Measurements from ENCODE around the gene NCAPG2. TPM values are rescaled to one million over a fixed set of nuclear protein-coding genes. Genes with fewer than 3 reads are reported as not detected.

Gene NCAPG2
- total RNA-seq, 1 donor from 2014 or later, result 8.2 TPM

DNA sequence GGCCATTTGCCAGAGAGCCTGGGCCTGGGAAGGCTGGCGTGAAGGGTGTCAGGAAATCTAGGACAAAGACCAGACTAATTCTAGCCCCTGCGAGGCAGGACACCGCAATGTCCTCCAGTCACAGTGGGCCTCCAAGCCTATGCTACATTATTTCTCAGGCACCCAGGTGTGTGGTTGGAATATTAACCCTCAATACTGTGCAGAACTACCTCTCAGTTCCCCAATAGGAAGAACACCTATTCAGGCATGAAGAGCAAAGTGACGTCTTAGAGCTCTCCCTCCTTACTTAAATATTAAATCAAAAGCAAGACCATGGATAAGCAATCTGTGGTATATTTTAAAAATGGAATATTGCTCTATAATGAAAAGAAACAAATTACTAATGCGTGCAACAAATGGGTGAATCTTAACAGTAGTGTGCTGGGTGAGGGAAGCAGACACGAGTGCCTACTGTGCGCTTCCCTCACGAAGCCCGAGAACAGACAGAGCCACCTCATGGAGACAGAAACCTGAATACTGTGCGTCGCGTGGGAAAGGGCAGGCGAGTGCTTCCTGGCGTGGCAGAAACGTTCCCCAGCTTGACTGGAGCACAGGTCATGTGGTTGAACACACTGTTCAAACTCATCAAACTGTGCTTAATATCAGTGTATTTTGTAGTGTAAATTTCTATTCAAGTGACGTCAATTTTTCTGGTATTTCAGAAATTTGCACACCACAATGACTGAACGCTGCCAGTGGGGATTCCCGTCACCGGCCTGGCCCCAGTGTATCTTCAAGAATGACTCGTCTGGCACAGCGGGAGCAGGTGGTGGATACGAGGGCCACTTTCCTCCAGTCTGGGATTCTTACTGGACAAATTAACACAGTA is 101.5 kb downstream of the NCAPG2 start:
- ATAC-seq (ENCODE audit: low read depth) (peak; percentile 31), DNase-seq (no peak)
- Mint-ChIP-seq H3K4me3 (no peak overlapping the region), H3K36me3 (ENCODE audit: low read depth) (no peaks in the 10 kb centered on the region), H3K27ac (no peak overlapping the region), H3K4me1 (peaks cover 3% of the 10 kb centered on the region), H3K9me3 (no peaks in the 10 kb centered on the region), H3K27me3 (no peaks in the 10 kb centered on the region)
- ChIA-PET CTCF (no interaction called here), POLR2A (no interaction called here)
- TF ChIP-seq, protein P1, sequence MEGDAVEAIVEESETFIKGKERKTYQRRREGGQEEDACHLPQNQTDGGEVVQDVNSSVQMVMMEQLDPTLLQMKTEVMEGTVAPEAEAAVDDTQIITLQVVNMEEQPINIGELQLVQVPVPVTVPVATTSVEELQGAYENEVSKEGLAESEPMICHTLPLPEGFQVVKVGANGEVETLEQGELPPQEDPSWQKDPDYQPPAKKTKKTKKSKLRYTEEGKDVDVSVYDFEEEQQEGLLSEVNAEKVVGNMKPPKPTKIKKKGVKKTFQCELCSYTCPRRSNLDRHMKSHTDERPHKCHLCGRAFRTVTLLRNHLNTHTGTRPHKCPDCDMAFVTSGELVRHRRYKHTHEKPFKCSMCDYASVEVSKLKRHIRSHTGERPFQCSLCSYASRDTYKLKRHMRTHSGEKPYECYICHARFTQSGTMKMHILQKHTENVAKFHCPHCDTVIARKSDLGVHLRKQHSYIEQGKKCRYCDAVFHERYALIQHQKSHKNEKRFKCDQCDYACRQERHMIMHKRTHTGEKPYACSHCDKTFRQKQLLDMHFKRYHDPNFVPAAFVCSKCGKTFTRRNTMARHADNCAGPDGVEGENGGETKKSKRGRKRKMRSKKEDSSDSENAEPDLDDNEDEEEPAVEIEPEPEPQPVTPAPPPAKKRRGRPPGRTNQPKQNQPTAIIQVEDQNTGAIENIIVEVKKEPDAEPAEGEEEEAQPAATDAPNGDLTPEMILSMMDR (IDR thresholded peaks at IDR 0.05), result no peak
- intact Hi-C loops (cut with micrococcal nuclease), result no loop called here

DNA sequence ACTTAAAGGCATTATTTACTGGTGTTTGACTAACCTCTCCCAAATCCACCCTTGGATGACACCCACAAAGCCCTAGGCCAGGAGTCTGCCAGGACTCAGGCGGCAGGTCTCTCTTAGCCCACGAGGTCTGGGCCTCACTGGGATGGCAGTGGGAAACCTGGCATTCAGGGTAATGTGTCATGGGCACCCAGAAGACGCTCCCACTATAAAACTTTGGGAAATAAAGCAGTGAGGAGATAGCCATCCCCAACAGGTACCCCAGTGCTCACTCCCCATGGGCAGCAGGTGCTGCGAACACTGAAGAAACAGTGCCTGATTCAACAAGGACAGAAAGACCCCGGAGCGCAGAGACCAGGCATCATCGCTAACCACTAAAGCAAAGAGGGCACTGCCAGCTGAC is 102.6 kb downstream of the NCAPG2 start:
- no peaks in the 10 kb centered on the region for H3K27me3 Mint-ChIP-seq
- TF ChIP-seq, protein P1 (IDR thresholded peaks at IDR 0.05), result no peak
- no peaks in the 10 kb centered on the region for H3K36me3 Mint-ChIP-seq (ENCODE audit: low read depth)
- no peak for DNase-seq
- H3K27ac Mint-ChIP-seq, result no peak overlapping the region
- ChIA-PET POLR2A (no interaction called here), CTCF (no interaction called here)
- H3K9me3 Mint-ChIP-seq, result no peaks in the 10 kb centered on the region
- H3K4me3 Mint-ChIP-seq, result no peak overlapping the region
- intact Hi-C loops (cut with micrococcal nuclease), result no loop called here
- H3K4me1 Mint-ChIP-seq, result peaks cover 3% of the 10 kb centered on the region
- ATAC-seq (ENCODE audit: low read depth), result no peak

DNA sequence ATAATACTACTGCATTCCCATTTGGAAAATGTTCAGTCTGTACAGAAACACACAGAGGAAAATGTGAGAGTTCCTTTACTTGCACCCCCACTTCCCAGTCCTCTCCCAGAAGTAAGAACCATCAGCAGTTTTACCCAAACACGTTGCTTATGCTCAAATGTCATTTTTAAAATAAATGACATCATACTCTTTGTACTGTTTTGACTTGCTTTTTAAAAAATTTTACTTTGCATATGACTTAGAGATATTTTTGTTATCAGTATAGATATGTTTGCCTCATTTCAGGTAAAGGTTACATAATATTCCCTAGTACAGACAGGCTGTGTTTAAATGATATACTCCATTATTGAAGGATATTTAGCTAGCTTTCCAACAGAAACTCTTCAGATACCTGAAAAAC is 103.5 kb downstream of the NCAPG2 start:
- intact Hi-C loops (cut with micrococcal nuclease), result no loop called here
- Mint-ChIP-seq H3K9me3 (no peaks in the 10 kb centered on the region), H3K27me3 (no peaks in the 10 kb centered on the region), H3K4me3 (no peak overlapping the region), H3K36me3 (ENCODE audit: low read depth) (no peaks in the 10 kb centered on the region), H3K27ac (no peak overlapping the region), H3K4me1 (peaks cover 3% of the 10 kb centered on the region)
- ATAC-seq (ENCODE audit: low read depth) (no peak), DNase-seq (no peak)
- ChIA-PET CTCF (no interaction called here), POLR2A (no interaction called here)
- TF ChIP-seq, protein P1 (IDR thresholded peaks at IDR 0.05), result no peak

DNA sequence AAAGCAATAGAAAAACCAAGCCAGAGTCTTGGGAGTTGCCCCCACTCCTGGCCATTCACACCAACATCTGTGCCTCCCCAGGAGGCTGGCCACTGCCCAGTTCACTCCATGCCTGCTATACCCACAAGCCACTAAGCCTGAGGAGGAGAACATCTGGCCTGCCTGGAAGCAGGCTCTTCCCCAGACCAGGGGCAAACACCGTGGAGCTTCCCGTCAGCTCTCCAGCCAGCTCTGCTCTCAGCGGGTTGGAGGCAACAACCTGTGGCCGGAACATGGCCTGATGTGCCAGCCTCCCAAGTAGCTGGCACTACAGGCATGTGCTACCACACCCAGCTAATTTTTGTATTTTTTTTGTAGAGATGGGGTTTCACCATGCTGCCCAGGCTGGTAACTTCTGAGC is 107.9 kb downstream of the NCAPG2 start:
- no peaks in the 10 kb centered on the region for H3K9me3 Mint-ChIP-seq
- H3K27ac Mint-ChIP-seq, result no peak overlapping the region
- ATAC-seq (ENCODE audit: low read depth) (no peak), DNase-seq (no peak)
- no peaks in the 10 kb centered on the region for H3K27me3 Mint-ChIP-seq
- no peak overlapping the region for H3K4me3 Mint-ChIP-seq
- H3K4me1 Mint-ChIP-seq, result no peaks in the 10 kb centered on the region
- ChIA-PET POLR2A (no interaction called here), CTCF (no interaction called here)
- intact Hi-C loops (cut with micrococcal nuclease), result no loop called here
- TF ChIP-seq, protein P1 (IDR thresholded peaks at IDR 0.05), result no peak
- no peaks in the 10 kb centered on the region for H3K36me3 Mint-ChIP-seq (ENCODE audit: low read depth)

DNA sequence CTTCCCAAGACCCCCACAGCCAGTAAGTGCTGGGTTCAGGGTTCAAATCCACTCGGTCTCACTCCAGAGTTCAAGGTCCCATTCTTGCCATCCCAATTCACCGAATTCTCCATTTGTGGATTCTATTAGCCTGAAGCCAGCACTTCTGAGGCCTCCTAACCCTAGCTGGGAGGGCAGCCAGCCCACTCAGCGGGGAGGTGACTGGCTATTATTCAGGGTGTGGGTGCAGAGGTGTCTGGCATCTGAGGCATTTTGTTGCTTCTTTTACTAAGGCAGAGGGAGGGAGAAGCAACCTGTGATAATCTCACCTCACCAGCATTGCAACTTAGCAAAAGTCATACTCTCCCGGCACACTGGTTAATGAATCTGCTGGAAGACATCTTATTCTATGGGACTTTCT is 108.3 kb downstream of the NCAPG2 start:
- H3K36me3 Mint-ChIP-seq (ENCODE audit: low read depth), result no peaks in the 10 kb centered on the region
- TF ChIP-seq, protein P1 (IDR thresholded peaks at IDR 0.05), result no peak
- no peaks in the 10 kb centered on the region for H3K4me1 Mint-ChIP-seq
- intact Hi-C loops (cut with micrococcal nuclease), result no loop called here
- H3K27me3 Mint-ChIP-seq, result no peaks in the 10 kb centered on the region
- ChIA-PET CTCF (no interaction called here), POLR2A (no interaction called here)
- DNase-seq, result no peak
- H3K27ac Mint-ChIP-seq, result no peak overlapping the region
- H3K9me3 Mint-ChIP-seq, result no peaks in the 10 kb centered on the region
- no peak for ATAC-seq (ENCODE audit: low read depth)
- H3K4me3 Mint-ChIP-seq, result no peak overlapping the region
